HG02943 (cell line): ENCODE measurements around the gene ATAD3B.
"Not testable (repeated sequence)": the region's sequence is repeated elsewhere in the genome, so short reads cannot be mapped to it uniquely, and the experiment has no call there.

Experiments
- ATAC-seq: cut with Tn5 transposase; IDR thresholded peaks from one replicate; pipeline ENCODE4 v1.9.1; 2021; ENCODE audit warnings: mild to moderate bottlenecking, low read depth, moderate library complexity; ENCODE audit not compliant: unreplicated experiment

The ATAD3B gene

GRCh38 chr1:1505801-1506200, 34.2 kb downstream of the ATAD3B start:
- ATAC-seq = not testable (repeated sequence)

GRCh38 chr1:1507305-1507704, 35.7 kb downstream of the ATAD3B start:
- no peak for ATAC-seq

GRCh38 chr1:1508775-1509464, 37.4 kb downstream of the ATAD3B start:
- not testable (repeated sequence) for ATAC-seq

- ATAC-seq = not testable (repeated sequence)
Measured at GRCh38 chr1:1509465-1509850, 37.9 kb downstream of the ATAD3B start.

GRCh38 chr1:1510912-1511532, 39.5 kb downstream of the ATAD3B start:
- ATAC-seq = no peak

- peak; percentile 87 for ATAC-seq
Measured at GRCh38 chr1:1511533-1512285, 40.1 kb downstream of the ATAD3B start, which contains the start of gene ATAD3A. Gene ATAD3A, plus strand, starts transcription at chr1:1512162. Its CDS starts 107 bp downstream, at chr1:1512269.

- not testable (repeated sequence) for ATAC-seq
Measured at GRCh38 chr1:1512425-1512824, 40.9 kb downstream of the ATAD3B start.

DNA sequence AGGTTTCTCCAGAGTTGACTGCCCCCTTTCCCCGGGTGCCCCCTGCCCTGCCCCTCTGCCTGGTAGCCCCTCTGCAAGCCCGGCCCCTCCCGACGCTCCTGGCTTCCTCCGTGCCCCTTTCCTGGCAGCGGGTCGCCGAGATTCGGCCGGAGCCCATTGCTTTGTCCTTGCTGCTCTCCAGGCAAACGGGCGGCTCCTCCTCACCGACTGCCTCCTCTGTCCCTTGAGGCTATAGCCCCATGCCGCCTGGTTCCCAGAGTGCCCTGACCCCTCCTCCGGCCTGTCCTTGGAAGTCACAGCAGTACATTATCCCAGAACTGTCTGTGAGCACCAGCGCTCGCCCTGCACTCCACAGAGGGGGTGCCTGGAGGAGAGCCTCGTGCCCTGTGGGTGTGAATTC, 42.1 kb downstream of the ATAD3B start:
- ATAC-seq = not testable (repeated sequence)

- not testable (repeated sequence) for ATAC-seq
Measured at GRCh38 chr1:1514376-1514775, 42.8 kb downstream of the ATAD3B start.

DNA sequence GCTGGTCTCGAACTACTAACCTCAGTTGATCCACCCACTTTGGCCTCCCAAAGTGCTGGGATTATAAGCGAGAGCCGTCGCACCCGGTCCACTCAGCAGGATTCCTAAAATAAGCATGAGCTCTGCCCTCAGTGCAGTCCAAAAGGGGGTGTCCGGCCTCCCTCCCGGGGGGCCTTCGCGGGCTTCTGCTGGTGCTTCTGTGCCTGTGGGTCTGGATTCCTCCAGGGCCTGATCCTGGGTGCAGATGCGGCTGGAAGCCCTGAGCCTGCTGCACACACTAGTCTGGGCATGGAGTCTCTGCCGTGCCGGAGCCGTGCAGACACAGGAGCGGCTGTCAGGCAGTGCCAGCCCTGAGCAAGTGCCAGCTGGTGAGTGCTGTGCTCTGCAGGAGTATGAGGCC, 45.4 kb downstream of the ATAD3B start:
- not testable (repeated sequence) for ATAC-seq

- no peak for ATAC-seq
Measured at GRCh38 chr1:1517973-1518620, 46.5 kb downstream of the ATAD3B start.

DNA sequence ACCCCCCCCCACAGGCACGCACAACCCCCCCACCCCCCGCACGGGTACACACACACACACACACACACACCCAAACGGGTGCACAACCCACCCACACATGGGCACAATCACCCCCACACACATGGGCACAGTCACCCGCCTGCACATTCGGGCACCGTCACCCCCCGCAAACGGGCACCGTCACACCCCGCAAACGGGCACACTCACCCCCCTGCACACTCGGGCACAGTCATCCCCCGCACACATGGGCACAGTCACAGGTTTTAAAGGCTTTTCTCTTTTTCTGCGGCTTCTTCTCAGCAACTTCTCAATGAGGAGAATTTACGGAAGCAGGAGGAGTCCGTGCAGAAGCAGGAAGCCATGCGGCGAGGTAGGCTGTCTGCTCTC, 47.0 kb downstream of the ATAD3B start:
- ATAC-seq = not testable (repeated sequence)

- ATAC-seq = not testable (repeated sequence)
Measured at GRCh38 chr1:1519805-1520505, 48.4 kb downstream of the ATAD3B start.

GRCh38 chr1:1521331-1521730, 49.8 kb downstream of the ATAD3B start:
- ATAC-seq = no peak

DNA sequence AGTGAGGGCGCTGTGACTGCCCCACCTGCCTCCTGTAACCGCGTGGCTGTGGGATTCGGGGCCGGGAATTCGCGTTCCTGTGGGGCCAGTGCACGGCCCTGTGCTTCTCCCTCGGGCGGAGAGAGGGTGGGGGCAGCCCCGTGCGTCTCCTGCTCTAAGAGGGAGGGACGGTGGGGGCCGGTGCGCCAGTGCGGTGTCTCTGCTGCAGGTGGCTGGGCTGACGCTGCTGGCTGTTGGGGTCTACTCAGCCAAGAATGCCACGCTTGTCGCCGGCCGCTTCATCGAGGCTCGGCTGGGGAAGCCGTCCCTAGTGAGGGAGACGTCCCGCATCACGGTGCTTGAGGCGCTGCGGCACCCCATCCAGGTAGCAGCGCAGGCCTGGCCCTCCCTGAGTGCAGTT, 51.0 kb downstream of the ATAD3B start:
- not testable (repeated sequence) for ATAC-seq

GRCh38 chr1:1523226-1523625, 51.7 kb downstream of the ATAD3B start:
- ATAC-seq = not testable (repeated sequence)

DNA sequence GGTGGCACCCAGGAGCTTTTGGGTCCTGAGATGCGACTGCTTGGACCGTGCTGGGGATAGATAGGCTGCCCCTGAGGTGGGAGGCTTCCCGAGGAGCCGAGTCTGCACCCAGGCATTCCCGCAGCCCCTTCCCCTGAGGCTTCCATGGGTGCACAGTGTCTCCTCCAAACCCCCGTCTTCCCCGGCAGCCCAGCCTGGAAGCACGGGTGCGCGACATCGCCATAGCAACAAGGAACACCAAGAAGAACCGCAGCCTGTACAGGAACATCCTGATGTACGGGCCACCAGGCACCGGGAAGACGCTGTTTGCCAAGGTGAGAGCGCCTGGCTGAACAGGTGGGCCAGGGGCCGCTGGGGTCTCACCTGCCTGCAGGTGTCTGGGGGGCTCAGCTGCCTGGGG, 52.1 kb downstream of the ATAD3B start:
- ATAC-seq = not testable (repeated sequence)

DNA sequence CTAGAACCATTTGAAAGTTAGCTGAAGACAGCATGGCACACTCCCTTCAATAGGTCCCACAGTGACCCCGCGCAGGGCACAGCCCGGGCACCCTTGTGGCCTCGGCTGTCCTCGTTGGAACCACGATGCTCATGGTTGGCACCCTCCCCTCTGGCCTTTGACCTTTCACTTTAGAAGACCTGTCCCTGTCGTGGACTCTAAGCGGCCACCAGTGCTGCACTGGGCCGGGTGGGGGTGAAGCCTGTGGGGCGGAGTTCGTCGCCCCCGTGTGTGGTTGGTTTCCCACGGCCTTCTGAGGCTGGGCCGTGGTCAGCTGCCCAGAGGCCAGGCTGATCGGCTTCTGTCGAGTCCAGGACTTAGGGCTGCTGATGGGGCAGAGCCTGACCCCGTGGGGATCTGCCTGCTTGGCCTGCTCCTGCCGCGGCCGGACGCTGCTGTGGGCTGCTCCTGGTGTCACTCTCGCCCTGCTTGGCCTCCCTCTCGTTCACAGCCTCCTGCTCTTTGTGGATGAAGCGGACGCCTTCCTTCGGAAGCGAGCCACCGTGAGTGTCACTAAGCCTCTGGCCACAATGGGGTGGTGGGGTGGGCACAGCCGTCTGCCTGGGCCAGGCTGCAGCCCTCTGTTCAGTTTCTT, 53.3 kb downstream of the ATAD3B start:
- ATAC-seq = not testable (repeated sequence)

DNA sequence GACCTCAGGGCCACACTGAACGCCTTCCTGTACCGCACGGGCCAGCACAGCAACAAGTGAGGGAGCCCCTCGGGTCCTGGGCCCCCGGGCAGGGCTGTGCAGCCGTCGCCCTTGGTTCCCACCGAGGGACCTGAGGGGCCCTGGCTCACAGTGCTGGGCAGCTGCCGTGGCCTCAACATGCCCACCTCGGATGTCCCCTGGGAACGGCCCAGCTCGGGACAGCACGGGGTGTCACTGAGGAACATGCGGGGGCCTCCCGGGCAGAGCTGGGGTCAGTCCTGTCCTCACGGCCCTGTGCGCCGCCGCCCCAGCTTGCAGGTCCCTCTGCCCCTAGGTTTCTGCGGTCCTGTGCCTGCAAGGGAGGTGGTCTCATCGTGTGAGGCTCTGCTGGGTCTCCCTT, 54.9 kb downstream of the ATAD3B start:
- not testable (repeated sequence) for ATAC-seq
